ENCODE data around the gene CFAP206.
A peak's percentile ranks its signal among the peaks of the same experiment; 100 is the strongest.

The CFAP206 gene

DNA sequence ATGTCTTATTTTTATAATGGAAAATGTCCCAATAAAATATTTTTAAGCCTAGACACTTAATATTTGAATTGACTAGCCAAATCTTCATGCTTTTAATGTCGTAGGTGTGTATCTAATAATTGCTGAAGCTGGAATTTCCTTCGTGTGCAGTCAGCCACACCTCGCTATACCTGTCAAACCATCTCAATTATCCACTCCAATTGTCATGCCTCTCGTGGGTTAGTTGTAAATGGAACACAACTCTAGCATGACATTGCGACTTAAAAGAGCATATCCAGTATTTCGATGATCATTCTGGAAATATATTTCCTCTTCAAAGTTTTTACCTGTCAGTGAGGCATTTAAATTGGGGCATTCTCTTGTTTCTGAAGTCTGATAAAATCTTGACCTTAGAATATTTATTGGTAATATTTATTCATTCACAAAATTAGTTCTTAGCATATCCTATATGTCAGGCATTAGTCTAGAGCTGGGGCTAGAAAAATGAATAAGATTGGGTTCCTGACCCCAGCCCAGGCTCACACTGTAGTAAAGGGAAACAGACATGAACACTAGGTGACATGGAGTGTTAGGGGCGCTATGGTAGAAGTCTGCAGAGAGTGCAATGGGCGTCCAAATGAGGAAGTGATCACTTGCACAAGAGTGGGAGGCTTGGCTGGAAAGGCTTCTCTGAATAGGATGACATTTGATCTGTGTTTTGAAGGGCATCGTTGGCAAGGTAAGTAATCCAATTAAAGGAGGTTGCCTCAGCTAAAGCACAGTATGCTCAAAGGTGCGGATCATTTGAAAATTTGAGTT is 11.0 kb upstream of the CFAP206 start:
- DNase-seq (ENCODE audit: low spot score) = no peak
- no peaks in the 10 kb centered on the region for H3K36me3 Mint-ChIP-seq (ENCODE audit: low read depth)
- no peak overlapping the region for H3K4me3 Mint-ChIP-seq
- no peaks in the 10 kb centered on the region for H3K4me1 Mint-ChIP-seq (ENCODE audit: low read depth)
- no peaks in the 10 kb centered on the region for H3K9me3 Mint-ChIP-seq
- H3K27me3 Mint-ChIP-seq (ENCODE audit: low read depth) = no peaks in the 10 kb centered on the region
- H3K27ac Mint-ChIP-seq = no peak overlapping the region

DNA sequence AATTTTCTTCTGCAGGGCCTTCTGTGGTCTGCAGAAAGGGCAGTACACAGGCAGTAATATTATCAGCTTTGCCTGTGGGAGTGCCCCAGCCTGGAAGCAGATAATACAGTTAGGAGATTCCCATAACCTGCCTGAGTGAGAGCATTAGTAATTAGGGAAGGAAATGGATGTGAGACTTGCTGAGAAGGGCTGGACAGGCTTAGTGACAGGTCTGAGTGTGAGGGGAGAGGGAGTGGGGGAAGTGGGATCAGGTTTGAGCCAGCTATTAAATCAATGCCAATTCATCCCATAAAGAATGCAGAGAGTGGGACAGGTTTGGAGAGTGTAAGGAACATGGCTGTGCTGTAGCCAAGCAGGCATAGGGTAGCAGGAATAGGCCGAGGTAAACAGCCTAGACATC is 10.1 kb upstream of the CFAP206 start:
- Mint-ChIP-seq H3K4me1 (ENCODE audit: low read depth) (no peaks in the 10 kb centered on the region), H3K9me3 (no peaks in the 10 kb centered on the region), H3K27ac (no peak overlapping the region), H3K4me3 (no peak overlapping the region), H3K36me3 (ENCODE audit: low read depth) (no peaks in the 10 kb centered on the region), H3K27me3 (ENCODE audit: low read depth) (no peaks in the 10 kb centered on the region)
- DNase-seq (ENCODE audit: low spot score) = no peak

DNA sequence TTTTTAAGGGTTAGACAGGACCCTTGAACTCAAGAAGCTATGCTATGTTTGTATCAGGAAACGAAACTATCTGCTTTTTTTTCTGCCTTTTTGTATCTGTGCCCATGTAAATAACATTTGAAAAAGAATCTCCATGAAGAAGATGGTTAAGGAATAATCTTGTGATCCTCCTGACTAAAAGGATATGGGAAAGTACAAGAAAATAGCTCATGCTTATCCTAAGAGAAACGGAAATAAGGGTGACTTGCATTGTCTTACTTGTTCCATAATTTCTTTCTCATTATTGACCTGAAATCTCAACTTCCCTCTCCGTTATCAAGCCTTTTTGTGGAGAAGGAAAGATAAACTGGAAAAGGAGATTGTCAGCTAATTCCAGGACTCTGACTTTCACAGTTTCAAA is 5.9 kb upstream of the CFAP206 start:
- Mint-ChIP-seq H3K9me3 (no peaks in the 10 kb centered on the region), H3K4me3 (no peak overlapping the region), H3K36me3 (ENCODE audit: low read depth) (no peaks in the 10 kb centered on the region), H3K4me1 (ENCODE audit: low read depth) (no peaks in the 10 kb centered on the region), H3K27me3 (ENCODE audit: low read depth) (peaks cover 19% of the 10 kb centered on the region), H3K27ac (no peak overlapping the region)
- DNase-seq (ENCODE audit: low spot score) = no peak

DNA sequence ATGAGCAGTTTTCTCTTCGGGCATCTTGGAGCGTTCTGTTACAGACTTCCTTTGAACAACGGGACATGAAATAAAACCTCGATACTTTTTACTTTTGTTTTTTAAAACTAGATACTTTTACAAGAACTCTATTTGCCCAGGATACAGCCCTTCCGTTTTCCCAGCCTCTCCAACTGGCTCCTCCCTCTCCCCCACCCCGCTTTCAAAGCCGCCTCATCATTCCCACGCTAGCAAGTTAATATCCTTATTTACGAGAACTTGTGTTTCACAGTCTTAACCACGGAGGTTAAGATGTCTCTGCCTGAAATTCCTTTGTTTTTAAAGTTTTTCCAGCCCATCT is 241 bp upstream of the CFAP206 start:
- H3K9me3 Mint-ChIP-seq = no peaks in the 10 kb centered on the region
- H3K27me3 Mint-ChIP-seq (ENCODE audit: low read depth) = peaks cover 33% of the 10 kb centered on the region
- peaks cover 6% of the 10 kb centered on the region for H3K4me1 Mint-ChIP-seq (ENCODE audit: low read depth)
- H3K27ac Mint-ChIP-seq = no peak overlapping the region
- no peak for DNase-seq (ENCODE audit: low spot score)
- H3K36me3 Mint-ChIP-seq (ENCODE audit: low read depth) = no peaks in the 10 kb centered on the region
- peak overlapping the region; percentile 87 for H3K4me3 Mint-ChIP-seq

DNA sequence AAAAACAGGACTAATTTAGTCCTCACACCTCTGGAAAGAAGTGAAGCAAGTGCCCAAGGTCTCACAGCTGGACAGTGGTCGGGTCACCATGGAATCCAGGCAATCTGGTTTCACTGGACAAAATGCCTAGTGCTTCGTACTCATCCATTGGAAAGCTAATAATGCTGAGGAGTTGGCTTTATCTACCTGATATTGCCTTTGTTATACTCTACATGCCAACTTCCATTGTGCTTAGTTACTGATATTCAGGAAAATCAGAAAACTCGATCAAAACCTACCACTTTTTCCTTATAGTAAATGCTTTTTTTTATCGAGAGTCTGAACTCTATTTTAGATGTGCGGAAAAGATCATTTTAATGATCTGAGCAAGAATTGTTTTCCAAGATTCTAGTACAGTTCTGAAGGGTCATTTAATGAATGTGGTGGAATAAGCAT is 966 bp downstream of the CFAP206 start:
- DNase-seq (ENCODE audit: low spot score) = no peak
- no peaks in the 10 kb centered on the region for H3K9me3 Mint-ChIP-seq
- H3K4me3 Mint-ChIP-seq = peak overlapping the region; percentile 87
- H3K4me1 Mint-ChIP-seq (ENCODE audit: low read depth) = peaks cover 6% of the 10 kb centered on the region
- H3K27ac Mint-ChIP-seq = no peak overlapping the region
- no peaks in the 10 kb centered on the region for H3K36me3 Mint-ChIP-seq (ENCODE audit: low read depth)
- peaks cover 30% of the 10 kb centered on the region for H3K27me3 Mint-ChIP-seq (ENCODE audit: low read depth)

DNA sequence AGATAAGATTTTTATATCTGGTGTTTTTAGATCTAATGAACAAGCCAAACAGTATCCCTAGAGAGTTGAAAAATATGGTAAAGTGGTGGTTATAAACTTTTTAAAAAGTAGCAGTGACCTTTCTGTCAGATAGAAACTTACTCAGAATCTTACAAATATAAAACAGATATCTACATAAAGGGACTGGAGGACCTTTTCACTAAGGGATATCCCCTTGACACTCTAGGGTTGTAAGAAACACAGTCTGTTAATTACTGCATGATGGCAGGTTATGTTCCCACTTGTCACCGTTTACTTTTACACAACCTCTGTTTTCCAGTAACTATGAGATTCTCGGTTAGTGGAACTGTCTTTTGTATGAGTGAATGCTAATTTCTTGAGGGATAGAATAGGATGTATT is 11.5 kb downstream of the CFAP206 start:
- H3K36me3 Mint-ChIP-seq (ENCODE audit: low read depth) = no peaks in the 10 kb centered on the region
- no peak overlapping the region for H3K27ac Mint-ChIP-seq
- H3K4me1 Mint-ChIP-seq (ENCODE audit: low read depth) = no peaks in the 10 kb centered on the region
- H3K9me3 Mint-ChIP-seq = no peaks in the 10 kb centered on the region
- DNase-seq (ENCODE audit: low spot score) = no peak
- H3K27me3 Mint-ChIP-seq (ENCODE audit: low read depth) = peaks cover 3% of the 10 kb centered on the region
- no peak overlapping the region for H3K4me3 Mint-ChIP-seq

DNA sequence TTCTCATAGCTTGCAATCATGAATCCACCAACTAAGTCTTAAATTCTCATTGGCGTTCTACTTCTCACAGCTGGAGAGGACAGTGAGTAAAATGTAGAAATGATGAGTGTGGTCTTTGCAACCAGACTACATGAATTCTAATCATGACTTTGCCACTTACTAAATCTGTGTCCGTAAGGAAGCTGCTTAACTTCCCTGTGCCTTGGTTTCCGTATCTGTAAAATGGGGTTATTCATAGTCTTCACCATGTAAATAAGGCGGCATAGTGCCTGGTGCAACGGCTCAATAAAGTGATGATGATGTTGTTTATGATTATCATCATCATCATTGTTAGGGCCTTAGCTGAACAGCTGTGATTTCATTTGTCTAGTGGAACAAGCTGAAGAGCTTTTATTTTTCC is 12.6 kb downstream of the CFAP206 start:
- H3K9me3 Mint-ChIP-seq = no peaks in the 10 kb centered on the region
- no peak overlapping the region for H3K27ac Mint-ChIP-seq

DNA sequence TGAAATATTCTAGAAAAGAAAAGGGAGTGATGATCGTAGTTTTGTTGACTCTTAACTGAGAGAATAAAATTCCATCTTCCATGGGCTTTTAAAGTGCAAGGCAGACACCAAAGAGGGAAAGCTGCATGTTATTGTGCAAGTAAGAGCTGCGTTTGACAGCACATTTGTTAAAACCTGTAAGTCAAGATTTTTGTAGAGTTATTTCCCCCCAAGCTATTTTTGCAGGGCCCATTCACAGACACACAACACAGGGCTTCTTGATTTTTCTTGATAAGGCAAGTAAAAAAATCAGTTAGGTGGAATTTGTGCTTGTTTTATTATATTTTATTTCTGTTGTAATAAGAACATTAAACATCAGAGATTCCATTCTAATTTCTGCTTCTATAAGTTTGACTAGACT is 13.8 kb downstream of the CFAP206 start:
- H3K36me3 Mint-ChIP-seq (ENCODE audit: low read depth) = no peaks in the 10 kb centered on the region
- no peak overlapping the region for H3K4me3 Mint-ChIP-seq
- DNase-seq (ENCODE audit: low spot score) = no peak
- H3K27ac Mint-ChIP-seq = no peak overlapping the region
- no peaks in the 10 kb centered on the region for H3K27me3 Mint-ChIP-seq (ENCODE audit: low read depth)
- no peaks in the 10 kb centered on the region for H3K9me3 Mint-ChIP-seq
- H3K4me1 Mint-ChIP-seq (ENCODE audit: low read depth) = no peaks in the 10 kb centered on the region

More for the DNA sequence above, 12.6 kb downstream of the CFAP206 start:
- H3K4me3 Mint-ChIP-seq = no peak overlapping the region
- H3K4me1 Mint-ChIP-seq (ENCODE audit: low read depth) = no peaks in the 10 kb centered on the region
- no peaks in the 10 kb centered on the region for H3K36me3 Mint-ChIP-seq (ENCODE audit: low read depth)
- H3K27me3 Mint-ChIP-seq (ENCODE audit: low read depth) = no peaks in the 10 kb centered on the region
- DNase-seq (ENCODE audit: low spot score) = no peak

DNA sequence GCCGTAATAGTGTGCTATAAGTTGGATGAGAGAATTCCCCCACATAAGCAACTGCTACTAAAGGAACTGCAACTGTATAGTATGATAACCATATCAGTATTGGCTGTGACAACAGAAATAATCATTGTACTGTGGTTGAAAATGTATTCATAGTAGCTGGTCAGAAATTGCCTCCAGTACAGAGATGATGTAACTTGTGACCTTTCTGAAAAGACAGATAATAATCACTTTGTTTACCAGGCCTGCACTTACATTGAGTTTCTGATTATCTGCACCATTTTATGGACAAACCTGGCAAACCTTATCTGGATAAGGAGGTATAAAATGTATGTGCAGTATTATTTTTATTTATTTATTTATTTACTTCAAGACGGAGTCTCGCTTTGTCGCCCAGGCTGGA is 19.0 kb downstream of the CFAP206 start:
- Mint-ChIP-seq H3K27ac (no peak overlapping the region), H3K9me3 (no peaks in the 10 kb centered on the region), H3K27me3 (ENCODE audit: low read depth) (peaks cover 9% of the 10 kb centered on the region), H3K36me3 (ENCODE audit: low read depth) (no peaks in the 10 kb centered on the region), H3K4me3 (no peak overlapping the region), H3K4me1 (ENCODE audit: low read depth) (no peaks in the 10 kb centered on the region)
- DNase-seq (ENCODE audit: low spot score) = no peak

DNA sequence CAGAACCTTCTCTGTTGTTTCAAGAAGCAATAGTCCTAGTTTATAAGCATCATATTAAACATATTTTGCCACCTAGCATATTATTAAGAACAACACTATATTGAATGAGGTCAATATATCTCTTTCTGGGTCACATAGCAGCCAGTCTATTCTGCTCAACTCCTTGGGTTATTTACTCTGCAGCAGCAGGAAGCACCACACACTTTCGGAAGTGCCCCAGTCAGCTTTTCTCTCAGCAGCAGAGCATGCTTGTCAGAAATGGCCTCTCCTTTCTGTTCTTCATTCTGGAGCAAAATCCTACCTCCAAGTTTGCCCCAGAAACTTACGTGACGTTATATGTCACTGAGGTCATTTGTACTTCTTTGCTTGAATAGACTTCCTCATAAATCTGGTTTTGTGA is 22.7 kb downstream of the CFAP206 start:
- Mint-ChIP-seq H3K4me3 (no peak overlapping the region), H3K27ac (no peak overlapping the region), H3K9me3 (no peaks in the 10 kb centered on the region), H3K4me1 (ENCODE audit: low read depth) (no peaks in the 10 kb centered on the region), H3K27me3 (ENCODE audit: low read depth) (peaks cover 9% of the 10 kb centered on the region), H3K36me3 (ENCODE audit: low read depth) (no peaks in the 10 kb centered on the region)
- no peak for DNase-seq (ENCODE audit: low spot score)

DNA sequence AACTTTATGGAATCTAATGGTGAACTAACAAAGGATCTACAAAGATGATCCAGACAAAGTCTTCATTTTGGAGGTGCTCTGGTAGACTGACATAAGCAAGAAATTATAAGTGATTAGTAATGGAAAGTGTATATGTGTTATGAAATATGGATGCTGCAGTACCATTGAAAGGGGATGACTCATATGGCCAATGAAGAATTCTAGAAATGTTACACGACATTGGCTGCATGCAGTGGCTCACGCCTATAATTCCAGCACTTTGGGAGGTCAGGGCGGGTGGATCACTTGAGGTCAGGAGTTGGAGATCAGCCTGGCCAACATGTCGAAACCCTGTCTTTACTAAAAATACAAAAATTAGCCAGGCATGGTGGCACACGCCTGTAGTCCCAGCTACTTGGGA is 23.5 kb downstream of the CFAP206 start:
- Mint-ChIP-seq H3K9me3 (no peaks in the 10 kb centered on the region), H3K27me3 (ENCODE audit: low read depth) (peaks cover 9% of the 10 kb centered on the region), H3K4me3 (no peak overlapping the region), H3K27ac (no peak overlapping the region), H3K4me1 (ENCODE audit: low read depth) (no peaks in the 10 kb centered on the region), H3K36me3 (ENCODE audit: low read depth) (no peaks in the 10 kb centered on the region)
- no peak for DNase-seq (ENCODE audit: low spot score)

DNA sequence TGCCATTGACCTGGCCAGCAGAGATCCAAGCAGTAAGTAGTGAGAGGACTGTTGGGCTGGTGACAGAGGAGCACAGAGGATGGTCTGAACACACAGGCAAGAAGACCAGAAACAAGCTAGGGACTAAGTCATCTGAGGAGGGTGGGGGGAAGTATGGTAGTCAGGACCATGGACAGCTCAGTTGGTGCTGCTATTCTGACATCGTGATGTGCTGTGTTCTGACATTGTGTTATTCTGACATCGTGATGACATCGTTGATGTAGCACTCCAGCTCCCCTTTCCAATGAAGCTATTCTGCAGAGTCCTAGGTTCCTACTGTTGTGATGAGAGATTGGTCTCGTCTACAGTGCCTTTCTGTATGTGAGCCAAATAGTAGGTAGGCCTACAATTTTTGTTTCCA is 28.7 kb downstream of the CFAP206 start:
- no peaks in the 10 kb centered on the region for H3K4me1 Mint-ChIP-seq (ENCODE audit: low read depth)
- H3K36me3 Mint-ChIP-seq (ENCODE audit: low read depth) = no peaks in the 10 kb centered on the region
- H3K27ac Mint-ChIP-seq = no peak overlapping the region
- H3K4me3 Mint-ChIP-seq = no peak overlapping the region
- DNase-seq (ENCODE audit: low spot score) = peak; percentile 22
- H3K27me3 Mint-ChIP-seq (ENCODE audit: low read depth) = peaks cover 7% of the 10 kb centered on the region
- H3K9me3 Mint-ChIP-seq = no peaks in the 10 kb centered on the region

DNA sequence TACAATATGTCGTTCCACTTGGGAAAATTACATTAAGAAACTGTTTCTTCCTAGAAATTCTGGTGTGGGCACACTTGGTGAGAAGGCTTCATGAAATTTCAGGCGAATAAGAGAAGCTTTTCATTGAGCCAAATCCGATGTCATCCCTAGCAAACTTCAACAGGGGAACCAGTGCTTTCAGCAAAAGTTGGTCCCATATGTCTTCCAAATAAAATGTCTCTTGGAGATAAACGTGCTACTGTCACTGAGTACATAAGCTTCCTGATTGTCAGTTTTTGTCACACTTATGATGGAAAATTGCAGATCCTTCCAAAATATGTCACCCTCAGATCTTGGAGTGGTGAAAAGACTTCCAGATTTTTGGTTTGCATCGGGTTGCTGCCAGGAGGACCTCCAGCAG is 33.9 kb downstream of the CFAP206 start:
- Mint-ChIP-seq H3K27ac (no peak overlapping the region), H3K4me1 (ENCODE audit: low read depth) (no peaks in the 10 kb centered on the region), H3K27me3 (ENCODE audit: low read depth) (peaks cover 10% of the 10 kb centered on the region), H3K4me3 (no peak overlapping the region), H3K36me3 (ENCODE audit: low read depth) (no peaks in the 10 kb centered on the region), H3K9me3 (no peaks in the 10 kb centered on the region)
- DNase-seq (ENCODE audit: low spot score) = no peak

DNA sequence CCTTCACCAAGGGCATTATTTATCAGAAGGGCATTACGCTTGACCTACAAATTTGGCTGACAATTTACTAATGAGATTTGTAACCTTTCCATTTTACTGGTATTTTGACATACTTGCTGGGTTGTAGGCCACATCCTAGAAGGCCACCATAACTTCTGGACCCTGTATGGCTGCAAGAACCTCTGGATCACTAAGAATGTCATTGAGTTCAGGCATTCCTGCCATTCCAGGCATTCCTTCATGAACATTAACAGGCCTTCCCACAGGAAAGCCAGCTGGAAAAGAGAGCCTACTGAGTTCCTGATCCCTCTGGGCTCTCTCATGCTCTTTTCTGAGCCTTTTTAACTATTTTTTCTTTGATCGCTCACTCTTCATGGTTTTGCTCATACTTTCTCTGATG is 36.6 kb downstream of the CFAP206 start:
- Mint-ChIP-seq H3K4me3 (no peak overlapping the region), H3K27me3 (ENCODE audit: low read depth) (peaks cover 10% of the 10 kb centered on the region), H3K27ac (no peak overlapping the region), H3K4me1 (ENCODE audit: low read depth) (no peaks in the 10 kb centered on the region), H3K9me3 (no peaks in the 10 kb centered on the region), H3K36me3 (ENCODE audit: low read depth) (no peaks in the 10 kb centered on the region)
- DNase-seq (ENCODE audit: low spot score) = no peak

DNA sequence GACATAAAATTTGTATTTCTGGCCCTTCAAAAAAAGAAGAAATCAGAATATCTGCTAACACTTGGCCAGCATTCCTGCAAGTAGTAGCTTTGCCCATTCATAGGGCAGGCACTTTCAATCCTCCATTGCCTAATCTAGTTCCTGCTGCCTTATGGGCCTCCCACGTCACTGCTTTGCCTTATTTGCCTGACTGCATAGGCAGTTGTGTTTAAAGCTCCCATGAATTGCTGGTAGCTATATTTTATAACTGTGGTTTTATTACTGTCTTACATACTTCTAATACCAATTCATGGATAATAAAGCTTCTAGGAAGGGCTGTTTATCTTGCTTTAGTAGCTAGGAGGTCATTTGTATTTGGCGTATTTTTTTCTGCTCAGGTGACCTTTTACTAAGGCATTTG is 57.3 kb downstream of the CFAP206 start:
- no peaks in the 10 kb centered on the region for H3K4me1 Mint-ChIP-seq (ENCODE audit: low read depth)
- H3K36me3 Mint-ChIP-seq (ENCODE audit: low read depth) = no peaks in the 10 kb centered on the region
- peaks cover 44% of the 10 kb centered on the region for H3K27me3 Mint-ChIP-seq (ENCODE audit: low read depth)
- no peak overlapping the region for H3K4me3 Mint-ChIP-seq
- H3K9me3 Mint-ChIP-seq = no peaks in the 10 kb centered on the region
- no peak for DNase-seq (ENCODE audit: low spot score)
- no peak overlapping the region for H3K27ac Mint-ChIP-seq
